ENCODE data around the gene GORAB. TPM values are rescaled to one million over a fixed set of nuclear protein-coding genes. Genes with fewer than 3 reads are reported as not detected.
A peak's percentile ranks its signal among the peaks of the same experiment; 100 is the strongest.

Gene GORAB
- total RNA-seq, 1 experiment from 2014 or later, result 16.5 TPM

DNA sequence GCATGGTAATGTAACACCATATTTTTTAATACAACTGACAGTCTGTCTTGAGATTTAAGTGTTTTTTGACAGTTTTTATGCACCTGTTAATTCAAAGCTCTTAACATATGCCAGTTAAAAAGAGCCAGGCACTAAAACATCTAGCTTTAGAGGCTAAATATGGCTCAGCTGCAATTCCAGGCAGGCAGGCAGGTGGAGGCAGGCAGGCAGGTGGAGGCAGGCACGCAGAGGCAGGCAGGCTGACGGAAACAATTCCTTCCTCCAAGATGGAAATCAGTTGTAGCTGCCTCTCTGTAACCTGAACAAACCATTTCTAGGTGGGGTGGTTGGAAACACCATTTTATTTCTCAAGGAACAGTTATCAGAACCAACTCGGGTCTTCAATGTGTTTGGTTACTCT is 51.2 kb downstream of the GORAB start:
- in situ Hi-C loops (cut with HindIII; ENCODE audit: low sequenced_read_pairs), result no loop called here
- DNase-seq (ENCODE audit: low spot score), result no peak

DNA sequence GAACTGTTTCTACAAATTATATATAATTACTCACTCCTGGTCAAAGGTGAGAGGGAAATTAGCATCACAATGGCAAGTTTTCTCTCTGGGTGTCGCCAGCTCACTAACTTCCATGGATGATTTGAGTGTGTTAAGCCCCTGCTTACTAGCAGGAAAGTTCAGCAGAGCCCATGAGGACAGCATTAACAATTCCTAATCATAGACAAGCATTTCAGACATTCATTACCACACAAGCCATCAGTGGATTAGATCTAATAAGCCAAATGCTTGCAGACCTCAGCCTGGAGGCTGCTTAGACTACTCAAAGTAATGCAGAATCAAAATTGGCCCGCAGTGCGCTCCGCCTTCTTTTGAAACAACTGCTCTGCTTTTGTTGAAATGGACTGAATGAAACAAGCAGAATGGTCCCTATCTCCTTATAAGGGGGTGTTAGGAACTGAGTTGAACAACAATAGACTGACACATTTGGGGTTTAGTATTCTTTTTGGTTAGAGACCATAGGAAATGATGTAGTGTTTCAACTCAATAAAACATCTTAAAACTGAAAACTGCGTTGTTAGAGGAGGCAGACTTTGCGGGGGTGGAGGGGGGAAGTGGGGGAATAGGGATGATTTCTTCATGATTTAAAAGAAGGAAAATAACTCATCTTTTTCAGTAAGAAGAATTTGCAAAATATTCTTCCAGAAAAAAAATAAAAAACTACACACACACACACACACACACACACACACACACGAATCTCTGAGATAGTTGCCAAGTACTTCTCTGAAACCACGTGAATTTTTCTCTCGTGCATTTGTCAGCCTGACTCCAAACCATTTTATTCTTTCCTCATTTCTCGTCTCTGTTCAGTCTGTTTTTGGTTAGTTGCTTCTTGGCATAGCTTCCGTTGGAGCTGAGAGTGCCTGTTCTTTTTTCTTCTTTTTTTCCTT is 54.6 kb downstream of the GORAB start:
- DNase-seq (ENCODE audit: low spot score), result peak; percentile 60

DNA sequence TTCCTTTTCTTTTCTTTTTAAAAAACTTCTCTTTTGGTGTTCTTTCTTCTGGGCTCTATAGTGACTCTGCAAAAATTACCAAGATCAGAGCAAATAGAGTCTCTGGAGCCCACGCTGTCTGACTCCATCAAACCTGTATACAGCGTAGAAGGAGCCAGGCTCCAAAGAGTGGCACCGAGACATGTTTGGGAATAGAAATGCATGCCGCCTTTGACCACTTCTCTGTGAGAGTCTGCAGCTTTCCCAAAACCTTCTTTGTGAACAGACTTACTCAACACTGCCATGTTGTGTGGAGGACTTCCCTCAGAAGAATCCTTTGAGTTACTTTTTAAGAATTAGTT is 55.3 kb downstream of the GORAB start:
- DNase-seq (ENCODE audit: low spot score), result no peak
- in situ Hi-C loops (cut with HindIII; ENCODE audit: low sequenced_read_pairs), result no loop called here

More for the DNA sequence above, 54.6 kb downstream of the GORAB start:
- in situ Hi-C loops (cut with HindIII; ENCODE audit: low sequenced_read_pairs), result no loop called here

DNA sequence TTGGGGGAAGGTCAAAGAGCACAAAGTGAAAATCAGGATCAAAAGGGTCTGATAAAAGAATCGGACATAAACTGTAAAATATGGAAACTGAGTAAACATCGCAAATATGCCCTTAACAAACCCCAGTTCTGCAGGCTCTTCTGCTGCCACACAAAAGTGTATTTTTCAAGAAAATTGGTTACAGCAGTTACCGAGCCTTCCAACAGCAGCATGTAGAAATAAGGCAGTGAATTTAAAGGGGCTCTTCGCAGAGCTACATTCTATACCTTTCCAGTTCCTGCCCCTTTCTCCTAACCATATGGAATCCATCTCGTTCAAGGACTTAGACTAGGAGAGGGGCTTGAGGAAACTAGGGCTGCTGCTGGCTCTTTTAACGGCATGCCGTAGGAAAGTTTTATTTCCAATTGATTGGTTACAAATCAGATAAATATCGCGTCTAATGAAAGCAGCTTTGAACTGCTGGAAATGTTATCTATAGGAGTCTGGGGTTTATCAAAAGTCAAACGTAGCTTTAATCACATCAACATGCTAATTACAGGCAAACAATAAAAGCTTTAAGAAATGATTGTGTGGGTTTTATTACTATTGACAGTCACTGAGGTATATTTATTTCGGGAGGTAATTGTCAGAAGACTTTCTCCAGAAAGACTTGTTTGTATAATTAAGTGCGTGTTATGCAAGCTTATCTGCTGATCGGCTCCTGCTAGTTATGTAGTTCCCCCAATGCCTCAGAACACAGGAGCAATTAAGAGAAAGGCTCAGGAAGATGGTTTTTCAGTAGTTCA is 59.1 kb downstream of the GORAB start:
- in situ Hi-C loops (cut with HindIII; ENCODE audit: low sequenced_read_pairs), result no loop called here
- DNase-seq (ENCODE audit: low spot score), result peak; percentile 32

DNA sequence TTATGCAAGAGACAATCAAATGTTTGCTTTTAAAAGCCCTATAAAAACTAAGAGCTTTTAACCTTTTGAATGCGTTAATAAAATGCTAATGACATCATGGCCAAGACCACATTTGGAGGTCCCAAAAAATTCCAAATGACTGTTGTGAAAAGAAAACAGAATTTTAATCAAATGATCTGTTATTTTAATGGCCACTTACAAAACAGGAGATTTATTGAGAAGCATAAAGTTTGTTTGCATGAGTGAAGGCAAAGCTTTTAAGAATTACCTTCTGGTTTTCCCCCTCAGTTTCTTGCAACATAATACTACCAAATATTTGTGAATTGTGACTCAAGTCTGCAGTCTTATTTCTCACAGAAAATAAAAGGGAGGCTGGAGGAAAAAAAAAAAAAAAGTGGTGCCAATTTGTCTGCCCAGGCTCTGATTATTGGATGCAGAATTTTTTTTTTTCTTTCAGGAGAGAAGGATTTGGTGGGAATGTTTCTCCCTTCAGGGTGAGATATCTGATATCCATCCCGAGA is 60.7 kb downstream of the GORAB start:
- DNase-seq (ENCODE audit: low spot score), result peak; percentile 41
- in situ Hi-C loops (cut with HindIII; ENCODE audit: low sequenced_read_pairs), result no loop called here

DNA sequence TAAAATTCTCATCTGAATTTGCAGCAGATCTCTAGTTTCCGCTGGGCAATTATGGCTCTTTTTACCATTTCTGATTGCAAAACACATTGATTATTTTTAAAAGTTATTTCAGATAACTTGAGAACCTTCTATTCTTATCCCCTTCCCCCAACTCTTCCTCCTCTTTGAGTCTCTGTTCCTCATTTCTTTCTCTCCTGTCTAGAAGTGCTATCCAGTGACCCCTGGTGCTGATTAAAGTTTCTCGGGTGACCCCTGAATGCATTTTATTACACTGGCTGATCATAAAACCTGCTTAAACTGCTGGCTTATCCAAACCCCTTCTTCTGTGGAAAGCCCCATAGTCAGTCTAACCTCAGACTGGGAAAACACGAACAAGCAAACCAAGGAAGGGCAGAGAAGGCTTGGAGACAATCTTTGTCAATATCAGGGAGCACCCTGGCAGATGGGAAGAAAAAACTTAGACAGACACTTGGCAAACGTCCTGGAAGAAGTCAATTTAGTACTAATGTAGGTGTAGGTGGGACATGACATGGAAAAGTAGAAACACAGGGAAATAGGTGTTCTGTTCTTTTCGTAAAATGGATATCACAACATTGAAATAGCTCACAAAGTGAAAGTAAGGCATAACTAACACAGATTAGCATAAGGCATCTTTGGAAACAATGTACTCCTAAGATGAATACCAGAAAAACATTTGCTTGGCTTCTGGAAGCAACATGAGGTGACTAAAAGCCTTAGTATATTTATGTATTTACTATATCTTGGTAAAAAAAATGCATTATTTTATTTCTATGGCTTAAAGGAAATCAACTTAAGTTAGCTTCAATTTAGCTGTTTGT is 61.4 kb downstream of the GORAB start:
- peak; percentile 40 for DNase-seq (ENCODE audit: low spot score)
- in situ Hi-C loops (cut with HindIII; ENCODE audit: low sequenced_read_pairs), result no loop called here

DNA sequence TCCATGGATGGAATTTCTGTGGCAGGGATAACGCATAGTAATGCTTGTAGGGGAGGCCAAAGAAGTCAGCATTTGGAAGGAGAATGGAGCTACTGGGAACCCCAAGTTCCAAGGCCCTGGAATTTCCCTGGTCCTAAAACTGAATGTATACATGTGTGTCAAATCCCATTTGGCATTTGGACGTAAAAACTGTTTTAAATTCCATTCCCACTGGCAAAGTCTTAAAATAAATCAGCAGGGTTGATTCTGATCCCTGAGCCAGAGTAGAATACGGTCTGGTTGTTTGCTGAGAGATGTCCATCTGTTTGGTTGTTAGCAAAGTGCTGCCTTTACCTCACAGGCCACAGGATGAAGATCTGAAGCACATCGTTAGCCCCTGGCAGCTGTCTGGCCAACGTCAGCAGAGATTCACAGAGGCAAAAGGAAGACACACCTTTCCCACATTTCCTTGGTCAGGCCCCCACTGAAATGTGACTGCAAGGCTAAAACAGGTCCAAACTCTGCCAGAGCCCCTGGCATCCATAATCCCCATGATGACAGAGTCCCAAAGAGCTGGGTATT is 62.2 kb downstream of the GORAB start:
- in situ Hi-C loops (cut with HindIII; ENCODE audit: low sequenced_read_pairs), result no loop called here
- peak; percentile 40 for DNase-seq (ENCODE audit: low spot score)

DNA sequence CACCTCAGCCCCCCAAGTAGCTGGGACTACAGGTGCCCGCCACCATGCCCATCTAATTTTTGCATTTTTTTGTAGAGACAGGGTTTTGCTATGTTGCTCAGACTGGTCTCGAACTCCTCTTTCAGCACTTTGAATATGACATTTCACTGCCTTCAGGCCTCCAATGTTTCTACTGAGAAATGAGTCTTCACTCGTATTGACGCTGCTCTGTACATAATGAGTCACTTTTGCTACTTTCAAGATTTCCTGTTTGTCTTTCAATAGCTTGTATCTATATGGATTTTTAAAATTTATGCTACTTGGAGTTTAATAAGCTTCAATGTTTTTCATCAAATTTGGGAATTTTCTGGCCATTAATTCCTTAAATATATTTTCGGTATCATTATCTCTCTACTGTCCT is 64.7 kb downstream of the GORAB start:
- in situ Hi-C loops (cut with HindIII; ENCODE audit: low sequenced_read_pairs), result no loop called here
- DNase-seq (ENCODE audit: low spot score), result no peak

DNA sequence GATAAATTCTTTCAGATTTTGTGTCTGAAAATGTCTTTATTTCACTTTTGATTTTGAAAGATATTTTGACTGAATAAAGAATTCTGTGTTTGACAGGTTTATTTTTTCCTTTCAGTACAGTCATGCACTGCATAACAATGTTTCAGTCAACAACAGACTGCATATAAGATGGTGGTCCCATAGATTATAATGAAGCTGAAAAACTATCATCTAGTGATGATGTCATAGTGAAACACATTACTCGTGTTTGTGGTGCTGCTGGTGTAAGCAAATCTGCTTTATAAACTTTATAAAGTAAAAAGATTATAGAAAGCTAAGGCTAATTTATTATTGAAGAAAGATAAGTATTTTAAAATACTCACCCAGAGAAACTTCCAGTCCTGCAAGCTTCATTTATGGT is 66.7 kb downstream of the GORAB start:
- DNase-seq (ENCODE audit: low spot score), result no peak
- in situ Hi-C loops (cut with HindIII; ENCODE audit: low sequenced_read_pairs), result no loop called here

DNA sequence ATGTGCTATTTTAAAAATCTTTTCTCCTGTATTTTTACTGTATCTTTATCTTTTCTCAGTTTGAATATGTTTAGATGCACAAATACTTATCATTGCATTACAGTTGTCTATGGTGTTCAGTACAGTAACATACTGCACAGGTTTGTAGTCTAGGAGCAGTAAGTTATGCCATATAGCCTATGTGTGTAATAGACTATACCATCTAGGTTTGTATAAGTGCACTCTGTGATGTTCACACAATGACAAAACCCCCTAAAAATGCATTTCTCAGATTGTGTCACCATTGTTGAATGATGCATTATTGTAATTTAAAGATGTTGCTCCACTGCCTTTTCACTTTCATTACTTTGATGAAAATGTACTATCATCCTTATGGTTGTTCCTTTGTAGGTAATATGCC is 67.1 kb downstream of the GORAB start:
- no peak for DNase-seq (ENCODE audit: low spot score)

DNA sequence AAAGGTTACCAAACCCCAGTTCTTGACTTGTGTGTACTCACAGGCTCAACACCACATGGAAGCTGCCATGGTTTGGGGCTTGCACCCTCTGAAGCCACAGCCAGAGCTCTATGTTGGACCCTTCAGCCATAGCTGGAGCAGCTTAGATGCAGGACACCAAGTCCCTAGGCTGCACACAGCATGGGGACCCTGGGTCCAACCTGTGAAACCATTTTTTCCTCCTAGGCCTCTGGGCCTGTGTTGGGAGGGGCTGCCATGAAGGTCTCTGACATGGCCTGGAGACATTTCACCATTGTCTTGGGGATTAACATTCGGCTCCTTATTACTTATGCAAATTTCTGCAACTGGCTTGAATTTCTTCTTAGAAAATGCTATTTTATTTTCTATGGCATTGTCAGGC is 69.9 kb downstream of the GORAB start:
- DNase-seq (ENCODE audit: low spot score), result no peak
- in situ Hi-C loops (cut with HindIII; ENCODE audit: low sequenced_read_pairs), result no loop called here

More for the DNA sequence above, 67.1 kb downstream of the GORAB start:
- in situ Hi-C loops (cut with HindIII; ENCODE audit: low sequenced_read_pairs), result no loop called here

Other genes starting within 250 kb of the GORAB start
- 1.8 and 2.6 TPM in 2 replicates for gene PRRX1, start 132.0 kb downstream of the GORAB start, total RNA-seq (2014; rRNA removed; shearing (Covaris generic))